SU-DHL-6 (cell line): ENCODE results near the gene MED20.

ENCODE experiments used
- H2AFZ ChIP-seq: fragments of 200-600 bp; sonication (generic); 2 replicates; pipeline ENCODE4 v1.6.1; 2014; ENCODE audit warnings: low read depth, mild to moderate bottlenecking, moderate library complexity, mixed read lengths, antibody characterized with exemption, low read length; ENCODE audit not compliant: severe bottlenecking
- H3F3A ChIP-seq: fragments of 200-600 bp; shearing (Covaris generic); 2 replicates; pipeline ENCODE4 v1.6.0; 2016; ENCODE audit warnings: antibody characterized with exemption, mild to moderate bottlenecking; ENCODE audit not compliant: insufficient read depth
- H3K27ac ChIP-seq: fragments of 200-600 bp; sonication (generic); 2 replicates; pipeline ENCODE4 v1.5.1; 2016; ENCODE audit warnings: low read depth, mild to moderate bottlenecking, low read length, moderate library complexity, mixed read lengths
- H3K27me3 ChIP-seq: fragments of 200-600 bp; sonication (generic), shearing (Covaris generic); 2 replicates; pipeline ENCODE4 v1.6.0; 2014; ENCODE audit warnings: mild to moderate bottlenecking, low read length
- H3K36me3 ChIP-seq: fragments of 200-600 bp; sonication (generic); 2 replicates; pipeline ENCODE4 v1.6.1; 2014; ENCODE audit warnings: mild to moderate bottlenecking, low read length, mixed read lengths
- H3K4me2 ChIP-seq: fragments of 300-600, 200-600 bp; shearing (Covaris generic), sonication (generic); 2 replicates; pipeline ENCODE4 v1.6.0; 2014; ENCODE audit warnings: low read length, low read depth, mild to moderate bottlenecking; ENCODE audit not compliant: poor library complexity, severe bottlenecking
- H3K4me3 ChIP-seq: fragments of 200-600 bp; sonication (generic); 2 replicates; pipeline ENCODE4 v1.5.1; 2014; ENCODE audit warnings: antibody characterized with exemption, low read length, mild to moderate bottlenecking, mixed read lengths; ENCODE audit not compliant: insufficient read depth, poor library complexity, severe bottlenecking
- H3K79me2 ChIP-seq: fragments of 200-600 bp; sonication (generic); 2 replicates; pipeline ENCODE4 v1.6.1; 2014; ENCODE audit warnings: mild to moderate bottlenecking, low read length, moderate library complexity; ENCODE audit not compliant: insufficient read depth
- H3K9ac ChIP-seq: fragments of 200-600 bp; sonication (generic); 2 replicates; pipeline ENCODE4 v1.7.0; 2014; ENCODE audit warnings: mild to moderate bottlenecking, low read length
- H3K9me2 ChIP-seq: fragments of 200-600 bp; sonication (generic); replicated peaks from 2 replicates; pipeline ENCODE4 v1.6.1; 2014; ENCODE audit warnings: low read length; ENCODE audit not compliant: insufficient read depth
- H3K9me3 ChIP-seq: fragments of 200-600 bp; sonication (generic); 2 replicates; pipeline ENCODE4 v1.6.1; 2014; ENCODE audit warnings: low read length, mixed read lengths; ENCODE audit not compliant: insufficient read depth
- H4K20me1 ChIP-seq: fragments of 200-600 bp; sonication (generic); 2 replicates; pipeline ENCODE4 v1.6.1; 2014; ENCODE audit warnings: low read depth, mild to moderate bottlenecking, antibody characterized with exemption, low read length, moderate library complexity, mixed read lengths
- EZH2phosphoT487 ChIP-seq: fragments of 200-600 bp; sonication (generic), shearing (Covaris generic); conservative IDR thresholded peaks from 2 replicates; pipeline ENCODE4 v1.6.1; 2018; ENCODE audit warnings: mild to moderate bottlenecking, antibody characterized with exemption, low read length, moderate library complexity, mixed read lengths
- TF ChIP-seq, protein P1 (sequence below): fragments of 200-600 bp; sonication (generic); IDR thresholded peaks from one replicate; pipeline ENCODE4 v1.5.1; 2017; ENCODE audit warnings: antibody characterized with exemption, mild to moderate bottlenecking, low read length, moderate library complexity; ENCODE audit not compliant: insufficient read depth, poor library complexity, severe bottlenecking

MED20 gene

DNA sequence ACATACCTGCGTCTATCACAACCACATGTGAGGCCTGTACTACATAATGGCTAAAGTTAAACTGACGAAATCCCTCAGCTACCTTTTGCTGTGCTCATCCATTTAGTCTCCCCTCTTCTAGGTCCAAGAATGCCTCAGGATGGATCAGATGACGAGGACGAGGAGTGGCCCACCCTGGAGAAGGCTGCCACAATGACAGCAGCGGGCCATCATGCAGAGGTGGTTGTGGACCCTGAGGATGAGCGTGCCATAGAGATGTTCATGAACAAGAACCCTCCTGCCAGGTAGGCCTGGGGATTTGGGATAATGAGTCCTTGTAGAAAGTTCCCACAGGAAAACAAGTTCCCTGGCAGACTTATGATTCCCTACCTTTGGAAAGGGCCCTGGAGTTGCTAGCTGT lies 6.3 kb upstream of the MED20 start:
- no peak overlapping the region for H3K9ac ChIP-seq
- H3K79me2 ChIP-seq = peaks cover 57% of the 10 kb centered on the region
- TF ChIP-seq, protein P1, sequence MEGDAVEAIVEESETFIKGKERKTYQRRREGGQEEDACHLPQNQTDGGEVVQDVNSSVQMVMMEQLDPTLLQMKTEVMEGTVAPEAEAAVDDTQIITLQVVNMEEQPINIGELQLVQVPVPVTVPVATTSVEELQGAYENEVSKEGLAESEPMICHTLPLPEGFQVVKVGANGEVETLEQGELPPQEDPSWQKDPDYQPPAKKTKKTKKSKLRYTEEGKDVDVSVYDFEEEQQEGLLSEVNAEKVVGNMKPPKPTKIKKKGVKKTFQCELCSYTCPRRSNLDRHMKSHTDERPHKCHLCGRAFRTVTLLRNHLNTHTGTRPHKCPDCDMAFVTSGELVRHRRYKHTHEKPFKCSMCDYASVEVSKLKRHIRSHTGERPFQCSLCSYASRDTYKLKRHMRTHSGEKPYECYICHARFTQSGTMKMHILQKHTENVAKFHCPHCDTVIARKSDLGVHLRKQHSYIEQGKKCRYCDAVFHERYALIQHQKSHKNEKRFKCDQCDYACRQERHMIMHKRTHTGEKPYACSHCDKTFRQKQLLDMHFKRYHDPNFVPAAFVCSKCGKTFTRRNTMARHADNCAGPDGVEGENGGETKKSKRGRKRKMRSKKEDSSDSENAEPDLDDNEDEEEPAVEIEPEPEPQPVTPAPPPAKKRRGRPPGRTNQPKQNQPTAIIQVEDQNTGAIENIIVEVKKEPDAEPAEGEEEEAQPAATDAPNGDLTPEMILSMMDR = no peak
- TF ChIP-seq EZH2phosphoT487 = no peak
- no peaks in the 10 kb centered on the region for H3K27me3 ChIP-seq
- no peaks in the 10 kb centered on the region for H3K9me2 ChIP-seq
- no peak overlapping the region for H3K4me3 ChIP-seq
- no peak overlapping the region for H2AFZ ChIP-seq
- H4K20me1 ChIP-seq = peaks cover 2% of the 10 kb centered on the region; the same call in 1 of the 2 replicates
- H3K9me3 ChIP-seq = no peaks in the 10 kb centered on the region
- H3F3A ChIP-seq = peaks cover 9% of the 10 kb centered on the region; the same call in 1 of the 2 replicates
- no peak overlapping the region for H3K4me2 ChIP-seq
- no peak overlapping the region for H3K27ac ChIP-seq
- H3K36me3 ChIP-seq = peaks cover 39% of the 10 kb centered on the region

DNA sequence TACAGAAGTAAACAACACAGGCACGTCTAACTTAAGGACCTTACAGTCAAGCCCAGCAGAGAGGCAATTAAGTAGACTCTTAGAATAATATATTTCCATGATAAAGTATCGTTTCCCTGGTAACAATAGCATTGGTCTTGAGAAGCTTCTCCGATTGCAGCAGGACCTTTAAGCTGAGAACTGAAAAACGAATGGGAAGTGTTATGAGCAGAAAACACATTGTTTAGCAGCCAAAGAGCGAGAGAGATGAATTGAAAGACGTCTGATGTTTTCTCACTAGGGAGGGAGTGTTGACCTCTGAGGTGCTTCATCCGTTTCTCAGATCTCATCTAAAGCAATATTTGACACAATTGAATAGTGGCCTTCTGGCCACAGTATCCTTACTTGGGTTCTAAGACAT lies 1.2 kb upstream of the MED20 start:
- TF ChIP-seq, protein P1 = no peak
- no peak for TF ChIP-seq EZH2phosphoT487
- H3K9ac ChIP-seq = peak overlapping the region; percentile 86
- peak overlapping the region; percentile 82 for H3K4me2 ChIP-seq
- H3F3A ChIP-seq = no peaks in the 10 kb centered on the region
- peaks cover 84% of the 10 kb centered on the region for H3K79me2 ChIP-seq
- H3K36me3 ChIP-seq = peaks cover 16% of the 10 kb centered on the region; the same call in 1 of the 2 replicates
- no peaks in the 10 kb centered on the region for H3K27me3 ChIP-seq
- H3K9me2 ChIP-seq = no peaks in the 10 kb centered on the region
- H3K9me3 ChIP-seq = no peaks in the 10 kb centered on the region
- H4K20me1 ChIP-seq = peaks cover 2% of the 10 kb centered on the region; the same call in 1 of the 2 replicates
- peak overlapping the region; percentile 93 for H3K4me3 ChIP-seq
- H3K27ac ChIP-seq = peak overlapping the region; percentile 88
- H2AFZ ChIP-seq = no peak overlapping the region

DNA sequence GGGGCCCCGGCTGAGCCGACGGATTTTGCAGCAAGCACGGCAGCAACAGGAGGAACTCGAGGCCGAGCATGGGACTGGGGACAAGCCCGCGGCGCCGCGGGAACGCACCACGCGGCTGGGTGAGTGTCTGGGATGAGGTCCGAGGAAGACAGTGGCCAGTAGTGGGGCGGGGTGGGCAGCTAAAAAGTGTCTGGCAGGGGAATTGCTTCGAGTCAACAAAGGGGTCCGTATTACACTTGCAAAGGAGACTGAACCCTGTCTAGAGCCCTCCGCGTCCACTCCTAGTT lies 716 bp upstream of the MED20 start:
- Histone ChIP-seq H3K9me2 (no peaks in the 10 kb centered on the region), H3K27me3 (no peaks in the 10 kb centered on the region), H3K36me3 (peaks cover 15% of the 10 kb centered on the region; the same call in 1 of the 2 replicates), H3K27ac (peak overlapping the region; percentile 88), H3K79me2 (peaks cover 82% of the 10 kb centered on the region), H3K9ac (peak overlapping the region; percentile 86), H3K4me3 (peak overlapping the region; percentile 93), H4K20me1 (peaks cover 2% of the 10 kb centered on the region; the same call in 1 of the 2 replicates), H3K9me3 (no peaks in the 10 kb centered on the region), H3K4me2 (peak overlapping the region; percentile 82), H3F3A (no peaks in the 10 kb centered on the region), H2AFZ (peak overlapping the region; percentile 88)
- TF ChIP-seq EZH2phosphoT487 = no peak
- TF ChIP-seq, protein P1 = no peak
